Keratinocyte (primary cell): ENCODE results near the gene SVIP. TPM values are rescaled to one million over a fixed set of nuclear protein-coding genes. Genes with fewer than 3 reads are reported as not detected.

Source experiments
- DNase-seq: peaks from one replicate; pipeline ENCODE4 v3.0.0-alpha.2; 2011; ENCODE audit warnings: low read depth, missing footprints, low spot score
- FAIRE-seq: peaks from 2 replicates; lab custom pipeline; 2011; peaks lifted over from hg19 to GRCh38; lab: Jason Lieb, UNC
- H2AFZ ChIP-seq: 2 replicates; pipeline ENCODE4 v1.6.0; 2012; ENCODE audit warnings: low read length, control low read depth, inconsistent platforms; ENCODE audit not compliant: control insufficient read depth
- H3K27ac ChIP-seq: 2 replicates; pipeline ENCODE4 v1.5.1; 2011; ENCODE audit warnings: low read length; ENCODE audit not compliant: control insufficient read depth, insufficient read depth
- H3K27me3 ChIP-seq: 3 replicates; pipeline ENCODE4 v1.6.0; 2011; ENCODE audit warnings: low read length; ENCODE audit not compliant: control insufficient read depth, insufficient read depth; ENCODE audit errors: extremely low read depth
- H3K36me3 ChIP-seq, 2 experiments: 2 replicates in 1 of 2; 3 replicates in 1 of 2; pipeline ENCODE4 v1.5.1; 2011; ENCODE audit warnings: low read length in 2 of 2, mild to moderate bottlenecking in 1 of 2; ENCODE audit not compliant: control insufficient read depth in 2 of 2, insufficient read depth in 2 of 2; ENCODE audit errors: extremely low read depth in 1 of 2
- H3K4me1 ChIP-seq: 3 replicates; pipeline ENCODE4 v1.5.1; 2011; ENCODE audit warnings: low read length; ENCODE audit not compliant: control insufficient read depth, insufficient read depth; ENCODE audit errors: extremely low read depth
- H3K4me2 ChIP-seq: 3 replicates; pipeline ENCODE4 v1.6.0; 2011; ENCODE audit warnings: low read depth, low read length; ENCODE audit not compliant: control insufficient read depth, insufficient read depth; ENCODE audit errors: extremely low read depth
- H3K4me3 ChIP-seq, 3 experiments: fragments of 200-600 bp in 1 of 3; sonication (generic) in 1 of 3; 2 replicates in 2 of 3; 3 replicates in 1 of 3; pipeline ENCODE4 v1.5.1; 2011 to 2016; ENCODE audit warnings: low read length in 3 of 3, mild to moderate bottlenecking in 3 of 3, control low read depth in 2 of 3, inconsistent platforms in 1 of 3, low read depth in 1 of 3, mixed read lengths in 1 of 3, mixed run types in 1 of 3, moderate library complexity in 1 of 3; ENCODE audit not compliant: control insufficient read depth in 2 of 3, insufficient read depth in 2 of 3; ENCODE audit errors: extremely low read depth in 1 of 3
- H3K79me2 ChIP-seq: 2 replicates; pipeline ENCODE4 v1.6.0; 2012; ENCODE audit warnings: low read length; ENCODE audit not compliant: control insufficient read depth, insufficient read depth
- H3K9ac ChIP-seq: 3 replicates; pipeline ENCODE4 v1.6.0; 2011; ENCODE audit warnings: low read length; ENCODE audit not compliant: control insufficient read depth, insufficient read depth; ENCODE audit errors: extremely low read depth
- H3K9me1 ChIP-seq: 3 replicates; pipeline ENCODE4 v1.6.0; 2011; ENCODE audit warnings: low read length; ENCODE audit not compliant: control insufficient read depth, insufficient read depth; ENCODE audit errors: extremely low read depth
- H3K9me3 ChIP-seq: 2 replicates; pipeline ENCODE4 v1.5.1; 2012; ENCODE audit warnings: low read depth, low read length; ENCODE audit not compliant: control insufficient read depth
- H4K20me1 ChIP-seq: 3 replicates; pipeline ENCODE4 v1.6.0; 2011; ENCODE audit warnings: low read length; ENCODE audit not compliant: control insufficient read depth, insufficient read depth; ENCODE audit errors: extremely low read depth
- EZH2 ChIP-seq: IDR thresholded peaks from one replicate; pipeline ENCODE4 v1.6.1; 2012; ENCODE audit warnings: inconsistent platforms, mild to moderate bottlenecking, low read length, moderate library complexity
- dilution Hi-C: fragments of 300-500 bp; cut with MboI; formaldehyde crosslinking; loops from one replicate; pipeline ENCODE4 v1.7.0; 2020; ENCODE audit warnings: low sequenced_read_pairs; ENCODE audit not compliant: extremely low pct_ligation_motif_present
- polyA plus RNA-seq, 5 experiments: library from polyadenylated mRNA; depleted of rRNA in 3 of 5; stranded (reverse) in 3 of 5; stranded (forward) in 1 of 5; unstranded in 1 of 5; fragments of >200 nt; gene quantifications; 1 replicate in 1 of 5; 2 replicates in 3 of 5; 3 replicates in 1 of 5; pipeline versions ENCODE4 v1.2.1 to v1.2.3, GENCODE V29; 2011 to 2012; ENCODE audit warnings: missing spikeins in 2 of 5, low read depth in 1 of 5, low replicate concordance in 1 of 5
- TF ChIP-seq, protein P1 (sequence below), 3 experiments: IDR thresholded peaks in 1 of 3; conservative IDR thresholded peaks in 1 of 3; optimal IDR thresholded peaks in 1 of 3; 2 replicates in 2 of 3; 3 replicates in 1 of 3; pipeline versions ENCODE3 to v1.5.1; 2011; ENCODE audit warnings: low read length in 3 of 3, mild to moderate bottlenecking in 3 of 3, moderate library complexity in 2 of 3, control low read depth in 1 of 3, inconsistent platforms in 1 of 3; ENCODE audit not compliant: insufficient read depth in 2 of 3; ENCODE audit errors: extremely low read depth in 1 of 3

The SVIP gene
- polyA plus RNA-seq, 1 donor (not counting 4 experiments of a cell fraction or from before 2014, with no cell fraction given): 3.3 TPM

DNA sequence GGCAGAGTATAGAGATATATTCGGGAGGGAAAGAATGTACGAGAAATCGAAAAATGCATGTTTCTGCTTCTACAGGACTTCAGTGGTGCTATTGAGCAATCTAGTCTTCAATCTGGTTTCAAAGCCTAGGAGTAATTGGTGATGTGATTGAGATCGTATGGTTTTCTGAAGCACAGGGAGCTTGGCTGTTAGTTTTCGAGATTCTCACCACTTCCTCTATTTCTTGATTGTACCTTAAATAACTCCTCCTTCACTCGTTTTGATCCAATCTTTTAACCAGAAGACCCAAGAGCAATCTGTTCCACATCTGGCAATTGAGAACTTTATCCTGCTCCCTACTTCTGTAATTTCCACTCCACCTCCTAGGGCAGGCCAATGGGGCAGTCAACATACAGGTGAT, 30.2 kb upstream of the SVIP start:
- Histone ChIP-seq H3K27ac (no peak overlapping the region), H3K9me3 (no peaks in the 10 kb centered on the region), H3K27me3 (no peaks in the 10 kb centered on the region), H3K36me3 (no peaks in the 10 kb centered on the region), H3K79me2 (no peaks in the 10 kb centered on the region), H3K4me2 (no peak overlapping the region), H3K4me3 (no peak overlapping the region), H4K20me1 (no peaks in the 10 kb centered on the region), H2AFZ (no peak overlapping the region), H3K9ac (no peak overlapping the region), H3K4me1 (no peaks in the 10 kb centered on the region), H3K9me1 (no peaks in the 10 kb centered on the region)
- dilution Hi-C loops: no loop called here
- TF ChIP-seq, protein P1, sequence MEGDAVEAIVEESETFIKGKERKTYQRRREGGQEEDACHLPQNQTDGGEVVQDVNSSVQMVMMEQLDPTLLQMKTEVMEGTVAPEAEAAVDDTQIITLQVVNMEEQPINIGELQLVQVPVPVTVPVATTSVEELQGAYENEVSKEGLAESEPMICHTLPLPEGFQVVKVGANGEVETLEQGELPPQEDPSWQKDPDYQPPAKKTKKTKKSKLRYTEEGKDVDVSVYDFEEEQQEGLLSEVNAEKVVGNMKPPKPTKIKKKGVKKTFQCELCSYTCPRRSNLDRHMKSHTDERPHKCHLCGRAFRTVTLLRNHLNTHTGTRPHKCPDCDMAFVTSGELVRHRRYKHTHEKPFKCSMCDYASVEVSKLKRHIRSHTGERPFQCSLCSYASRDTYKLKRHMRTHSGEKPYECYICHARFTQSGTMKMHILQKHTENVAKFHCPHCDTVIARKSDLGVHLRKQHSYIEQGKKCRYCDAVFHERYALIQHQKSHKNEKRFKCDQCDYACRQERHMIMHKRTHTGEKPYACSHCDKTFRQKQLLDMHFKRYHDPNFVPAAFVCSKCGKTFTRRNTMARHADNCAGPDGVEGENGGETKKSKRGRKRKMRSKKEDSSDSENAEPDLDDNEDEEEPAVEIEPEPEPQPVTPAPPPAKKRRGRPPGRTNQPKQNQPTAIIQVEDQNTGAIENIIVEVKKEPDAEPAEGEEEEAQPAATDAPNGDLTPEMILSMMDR (optimal IDR thresholded peaks at IDR 0.05 in 1 of 3, IDR thresholded peaks at IDR 0.05 in 1 of 3, conservative IDR thresholded peaks at IDR 0.05 in 1 of 3; ENCODE audit: extremely low read depth in 1 of 3, insufficient read depth in 2 of 3, low read length in 3 of 3): no peak
- no peak for TF ChIP-seq EZH2
- DNase-seq: no peak
- FAIRE-seq: no peak

DNA sequence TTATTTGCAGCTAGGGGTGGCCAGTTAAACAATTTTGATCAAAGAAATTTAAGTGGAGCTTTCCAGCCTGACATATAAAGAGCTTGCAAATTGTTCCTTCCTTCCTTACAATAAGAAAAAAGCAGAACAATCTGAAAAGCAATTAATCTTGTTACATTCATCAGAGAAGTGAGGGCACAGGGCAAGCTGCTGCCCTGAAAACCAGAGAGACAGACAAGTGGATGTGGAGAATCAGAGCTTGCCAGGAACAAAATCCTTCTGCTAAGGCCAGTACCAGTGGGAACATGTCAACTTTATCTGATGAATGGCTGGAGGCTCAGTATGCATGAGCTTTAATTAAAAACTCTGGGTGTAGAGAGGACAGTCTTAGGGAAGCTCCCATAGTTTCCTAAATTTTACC, 21.9 kb upstream of the SVIP start:
- dilution Hi-C loops: no loop called here
- no peaks in the 10 kb centered on the region for H3K36me3 ChIP-seq
- DNase-seq (no peak), FAIRE-seq (no peak)
- H3K4me3 ChIP-seq: no peak overlapping the region
- no peaks in the 10 kb centered on the region for H3K9me1 ChIP-seq
- H3K79me2 ChIP-seq: no peaks in the 10 kb centered on the region
- no peaks in the 10 kb centered on the region for H3K27me3 ChIP-seq
- H3K4me2 ChIP-seq: no peak overlapping the region
- TF ChIP-seq, protein P1 (optimal IDR thresholded peaks at IDR 0.05 in 1 of 3, IDR thresholded peaks at IDR 0.05 in 1 of 3, conservative IDR thresholded peaks at IDR 0.05 in 1 of 3; ENCODE audit: extremely low read depth in 1 of 3, insufficient read depth in 2 of 3, low read length in 3 of 3): no peak
- no peak for TF ChIP-seq EZH2
- H4K20me1 ChIP-seq: no peaks in the 10 kb centered on the region
- no peak overlapping the region for H2AFZ ChIP-seq
- no peak overlapping the region for H3K9ac ChIP-seq
- no peak overlapping the region for H3K27ac ChIP-seq
- H3K4me1 ChIP-seq: no peaks in the 10 kb centered on the region
- no peaks in the 10 kb centered on the region for H3K9me3 ChIP-seq
